Measurements from ENCODE around the gene FGF14.

The FGF14 gene

GRCh38 chr13:101728021-101728420, 673.8 kb downstream of the FGF14 start:
- no peak for DNase-seq (ENCODE audit: low spot score)

GRCh38 chr13:101727118-101727517, 674.7 kb downstream of the FGF14 start:
- no peak for DNase-seq (ENCODE audit: low spot score)

DNA sequence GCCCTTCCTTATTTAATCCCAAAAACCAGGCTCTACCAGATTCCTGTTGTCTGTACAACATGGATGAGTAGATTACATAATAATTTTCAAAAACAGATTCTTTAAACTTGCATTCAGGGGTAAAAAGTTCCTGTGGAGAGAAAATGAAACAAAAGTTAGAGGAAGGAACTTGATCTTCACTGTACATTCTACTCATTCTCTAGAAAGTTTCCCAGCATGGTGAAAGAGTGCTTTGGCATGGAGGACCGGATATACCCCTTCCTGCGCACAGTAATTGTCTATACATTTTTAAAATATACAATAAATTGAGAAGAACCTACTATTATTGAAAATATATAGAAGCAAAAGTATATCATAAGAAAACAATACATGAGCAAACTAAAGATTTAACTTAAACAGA, 675.2 kb downstream of the FGF14 start:
- DNase-seq (ENCODE audit: low spot score), result no peak

- no peak for DNase-seq (ENCODE audit: low spot score)
Measured at GRCh38 chr13:101718496-101718895, 683.4 kb downstream of the FGF14 start.

- DNase-seq (ENCODE audit: low spot score), result no peak
Measured at GRCh38 chr13:101717353-101717752, 684.5 kb downstream of the FGF14 start.

DNA sequence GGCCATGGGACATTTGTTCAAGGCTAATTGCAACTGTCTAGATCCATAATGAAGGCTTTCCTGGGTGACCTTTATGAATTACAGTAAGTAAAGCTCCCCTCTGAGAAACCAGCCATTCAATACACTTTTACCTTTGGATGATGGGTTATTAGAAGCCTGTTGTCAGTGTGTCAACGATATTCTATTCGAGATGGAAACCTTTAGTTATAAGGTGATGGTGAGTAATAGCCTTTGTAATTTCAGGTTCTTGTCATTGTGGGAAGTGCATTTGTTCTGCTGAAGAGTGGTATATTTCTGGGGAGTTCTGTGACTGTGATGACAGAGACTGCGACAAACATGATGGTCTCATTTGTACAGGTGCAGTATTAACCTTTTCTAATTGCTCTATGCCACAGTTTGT, 687.7 kb downstream of the FGF14 start:
- no peak for DNase-seq (ENCODE audit: low spot score)

DNA sequence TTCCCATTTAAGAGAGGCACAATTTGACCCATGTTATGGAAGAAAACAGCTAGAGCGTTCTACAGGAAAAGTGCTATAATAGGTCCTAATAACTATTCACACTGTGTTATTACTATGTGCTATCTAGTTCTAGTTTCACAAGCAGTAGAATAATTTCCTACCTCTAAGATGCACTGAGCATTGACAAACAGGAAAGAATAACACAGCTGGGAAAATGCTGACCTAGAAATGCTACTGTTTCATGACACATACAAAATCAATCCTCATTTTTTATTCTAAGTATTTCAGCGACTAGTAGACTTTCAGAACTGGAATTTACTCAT, 689.9 kb downstream of the FGF14 start:
- DNase-seq (ENCODE audit: low spot score), result no peak

GRCh38 chr13:101711307-101712025, 690.4 kb downstream of the FGF14 start:
- DNase-seq (ENCODE audit: low spot score), result no peak

GRCh38 chr13:101709952-101710351, 691.9 kb downstream of the FGF14 start:
- DNase-seq (ENCODE audit: low spot score), result no peak

DNA sequence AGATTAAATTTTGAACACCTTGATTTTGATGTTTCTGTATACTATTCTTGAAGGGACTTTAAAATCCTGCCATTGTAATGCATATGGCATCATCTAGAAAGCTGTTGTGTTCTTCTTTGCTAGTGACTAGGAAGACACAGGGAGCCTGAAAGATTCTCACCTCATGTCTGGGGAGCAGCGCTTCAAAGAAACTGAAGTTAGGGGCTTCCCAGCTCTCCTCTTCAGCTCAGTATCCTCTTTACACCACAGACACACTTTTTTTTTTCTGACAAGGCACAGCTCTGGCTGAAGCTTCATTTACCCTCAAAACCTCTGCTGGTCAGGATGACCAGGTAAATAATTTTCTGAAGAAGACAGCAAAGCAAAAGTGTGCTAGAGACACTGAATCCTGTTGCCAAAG, 693.7 kb downstream of the FGF14 start:
- no peak for DNase-seq (ENCODE audit: low spot score)

GRCh38 chr13:101707659-101708058, 694.2 kb downstream of the FGF14 start:
- no peak for DNase-seq (ENCODE audit: low spot score)

DNA sequence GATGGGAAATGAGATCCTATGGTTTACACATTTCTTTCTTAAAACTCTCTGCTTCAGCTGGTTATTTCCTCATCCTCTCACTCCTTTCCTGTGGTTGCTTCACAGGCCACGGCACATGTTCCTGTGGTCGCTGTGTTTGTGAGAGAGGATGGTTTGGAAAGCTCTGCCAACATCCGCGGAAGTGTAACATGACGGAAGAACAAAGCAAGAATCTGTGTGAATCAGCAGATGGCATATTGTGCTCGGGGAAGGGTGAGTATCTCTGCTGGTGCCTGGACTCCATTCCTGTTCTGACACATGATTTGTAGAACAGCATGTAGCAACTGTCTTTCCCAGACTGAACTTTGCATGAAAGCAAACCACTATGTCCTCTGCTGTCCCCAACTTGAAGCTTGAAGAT, 695.2 kb downstream of the FGF14 start:
- DNase-seq (ENCODE audit: low spot score), result peak; percentile 3

DNA sequence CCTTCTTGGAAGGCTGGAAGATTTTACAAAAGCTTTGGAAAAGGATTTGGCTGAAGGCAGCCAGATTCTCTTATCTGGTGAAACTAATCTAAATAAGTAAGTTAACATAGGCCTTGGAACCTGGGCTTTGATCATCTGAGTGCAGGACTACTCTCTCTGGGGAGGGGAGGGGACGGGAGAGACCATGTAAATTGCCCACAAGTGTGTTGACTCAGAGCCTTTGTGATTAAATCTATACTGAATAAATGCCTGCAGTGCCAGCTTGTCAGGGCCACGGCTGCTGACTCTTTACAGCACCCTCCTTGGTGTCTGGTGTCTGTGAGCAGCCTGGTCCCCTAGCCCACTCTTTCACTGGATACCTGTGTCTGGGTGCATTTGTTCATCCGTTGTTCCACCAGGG, 698.0 kb downstream of the FGF14 start:
- no peak for DNase-seq (ENCODE audit: low spot score)

DNA sequence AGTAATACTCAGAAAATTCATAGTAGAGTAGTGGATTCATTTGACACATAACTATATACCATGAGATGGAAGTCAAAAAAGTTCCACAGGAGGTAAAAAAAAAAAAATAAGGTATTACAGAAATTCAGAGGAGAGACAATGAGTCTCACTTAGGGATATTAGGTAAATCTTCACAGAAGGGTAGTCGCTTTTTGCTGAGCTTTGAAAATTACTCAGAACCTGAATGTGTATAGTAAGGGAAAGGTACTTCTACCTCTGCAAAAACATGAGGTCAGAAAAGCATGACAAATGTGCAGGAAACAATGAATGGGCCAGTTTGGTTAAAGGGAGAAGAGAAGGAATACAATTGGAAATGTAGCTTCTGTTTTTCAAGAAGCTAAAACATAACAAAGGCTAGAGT, 698.8 kb downstream of the FGF14 start:
- DNase-seq (ENCODE audit: low spot score), result no peak

DNA sequence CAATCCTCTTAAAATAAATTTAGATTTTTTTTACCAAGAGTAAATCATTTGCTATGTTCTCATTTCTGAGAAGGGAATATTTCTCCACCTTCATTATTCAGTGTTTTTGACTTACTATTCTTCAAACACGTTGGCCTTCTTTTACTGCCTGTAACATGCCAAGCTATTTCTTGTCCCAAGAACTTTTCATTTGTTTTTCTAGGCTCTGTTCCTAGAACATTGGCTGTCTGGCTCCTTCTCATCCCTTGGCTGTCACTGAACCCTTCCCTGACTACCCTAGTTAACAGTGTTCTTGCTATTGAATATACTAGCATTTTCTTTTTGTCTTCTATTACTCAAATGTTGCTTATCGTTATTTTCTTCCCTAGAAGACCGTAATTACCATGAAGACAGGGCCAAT, 701.2 kb downstream of the FGF14 start:
- no peak for DNase-seq (ENCODE audit: low spot score)

GRCh38 chr13:101698400-101698799, 703.4 kb downstream of the FGF14 start:
- DNase-seq (ENCODE audit: low spot score), result no peak

- DNase-seq (ENCODE audit: low spot score), result no peak
Measured at GRCh38 chr13:101697745-101698144, 704.1 kb downstream of the FGF14 start.

DNA sequence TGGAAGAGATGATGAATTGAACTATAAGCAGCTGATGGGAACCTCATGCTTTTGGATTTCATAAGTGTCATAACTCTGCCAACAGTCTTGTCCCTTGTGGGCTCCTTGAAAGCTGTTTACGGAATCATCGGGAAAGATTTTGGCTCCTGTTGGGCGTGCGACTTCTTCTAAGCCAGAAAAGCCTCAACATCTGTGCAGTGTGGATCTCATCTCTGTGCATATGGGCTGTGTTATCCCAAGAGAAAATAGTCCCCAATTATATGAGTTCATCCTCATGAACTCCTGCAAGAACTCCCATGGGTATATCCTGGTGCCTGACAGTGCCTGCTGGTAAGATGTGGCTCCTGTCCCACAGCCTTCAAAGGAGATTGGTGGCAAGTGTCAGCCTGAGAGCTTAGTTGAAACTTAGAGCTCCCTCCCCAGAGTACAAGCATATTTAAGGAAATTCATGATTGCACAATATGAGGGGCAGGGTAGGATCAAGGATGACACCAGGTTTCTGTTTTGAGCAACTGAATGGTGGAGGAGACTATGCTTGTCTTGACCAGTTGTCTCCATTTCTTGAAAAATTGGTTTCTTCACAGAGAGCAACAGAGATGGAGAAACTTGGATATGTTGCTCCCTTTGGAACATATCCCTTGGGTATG, 705.9 kb downstream of the FGF14 start:
- no peak for DNase-seq (ENCODE audit: low spot score)

GRCh38 chr13:101691341-101691860, 710.4 kb downstream of the FGF14 start:
- no peak for DNase-seq (ENCODE audit: low spot score)

DNA sequence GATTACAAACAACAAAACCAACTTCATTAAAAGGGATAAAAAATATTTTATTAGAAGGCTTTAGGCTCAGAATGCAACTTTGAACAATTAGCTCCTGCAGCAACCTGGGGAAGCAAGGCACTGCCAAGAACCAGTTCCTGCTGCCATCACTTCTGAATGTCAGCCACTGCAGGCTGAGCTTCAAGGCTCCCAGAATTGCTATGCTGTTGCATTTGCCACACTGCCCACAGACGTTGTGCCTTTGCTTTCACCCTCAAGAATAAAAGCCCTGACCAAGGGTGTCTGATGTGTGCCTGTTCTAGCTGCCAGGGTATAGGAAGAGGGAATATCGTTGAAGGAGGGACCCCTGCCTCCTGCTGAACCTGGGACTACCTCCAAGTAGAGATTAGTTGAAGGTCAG, 711.0 kb downstream of the FGF14 start:
- DNase-seq (ENCODE audit: low spot score), result no peak

- DNase-seq (ENCODE audit: low spot score), result no peak
Measured at GRCh38 chr13:101686003-101686402, 715.8 kb downstream of the FGF14 start.

- DNase-seq (ENCODE audit: low spot score), result no peak
Measured at GRCh38 chr13:101681834-101682233, 720.0 kb downstream of the FGF14 start.

DNA sequence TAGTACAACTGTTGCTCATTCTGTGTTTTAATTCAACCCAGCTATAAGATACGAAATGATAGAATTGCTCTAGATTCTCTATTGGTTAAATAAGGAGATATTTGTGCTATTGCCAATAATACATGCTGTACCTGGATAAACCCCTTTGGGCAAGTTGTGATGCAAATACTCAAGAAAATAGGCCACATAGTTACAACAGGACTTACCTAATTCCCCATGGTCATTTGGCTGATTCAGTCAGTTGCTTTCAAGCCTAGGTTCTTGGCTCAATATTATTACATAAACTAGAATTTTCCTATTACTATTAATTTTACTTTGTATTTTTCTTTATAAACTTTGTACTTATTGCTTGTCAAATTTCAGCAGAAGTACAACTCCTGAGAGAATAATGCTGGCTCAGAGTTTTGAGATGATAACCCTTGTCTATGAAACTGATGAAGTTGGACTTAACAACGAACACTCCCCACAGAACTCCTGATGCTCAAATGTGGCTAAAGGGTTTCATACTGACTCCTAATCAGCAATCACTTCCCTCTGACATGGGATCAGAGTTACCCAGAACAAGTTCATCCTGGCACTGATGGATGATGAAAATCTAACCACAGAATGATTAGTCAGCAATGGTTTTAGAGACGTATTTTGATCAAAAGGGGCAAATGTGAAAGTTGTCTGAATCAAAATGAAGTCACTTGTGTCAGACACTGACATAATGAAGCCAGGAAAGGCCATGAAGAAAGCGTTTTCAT, 728.3 kb downstream of the FGF14 start:
- DNase-seq (ENCODE audit: low spot score), result no peak

All from CD4-positive, alpha-beta T cell treated with Interleukin-2 at 100 ng/mL for 4 hours (primary cell).